ENCODE results near the gene CUEDC2. TPM values are rescaled to one million over a fixed set of nuclear protein-coding genes. Genes with fewer than 3 reads are reported as not detected.

CUEDC2 gene
- total RNA-seq, 2 donors from 2014 or later = 79.1 to 87.1 TPM

GRCh38 chr10:102438374-102438773, 6.0 kb upstream of the CUEDC2 start:
- Histone ChIP-seq H3K9me3 (no peaks in the 10 kb centered on the region), H3K4me1 (peaks cover 0 to 10% of the 10 kb centered on the region in 2 donors), H3K27ac (no peak overlapping the region), H3K27me3 (no peaks in the 10 kb centered on the region), H3K36me3 (no peaks in the 10 kb centered on the region), H3K4me3 (no peak overlapping the region)
- TF ChIP-seq, protein P1, sequence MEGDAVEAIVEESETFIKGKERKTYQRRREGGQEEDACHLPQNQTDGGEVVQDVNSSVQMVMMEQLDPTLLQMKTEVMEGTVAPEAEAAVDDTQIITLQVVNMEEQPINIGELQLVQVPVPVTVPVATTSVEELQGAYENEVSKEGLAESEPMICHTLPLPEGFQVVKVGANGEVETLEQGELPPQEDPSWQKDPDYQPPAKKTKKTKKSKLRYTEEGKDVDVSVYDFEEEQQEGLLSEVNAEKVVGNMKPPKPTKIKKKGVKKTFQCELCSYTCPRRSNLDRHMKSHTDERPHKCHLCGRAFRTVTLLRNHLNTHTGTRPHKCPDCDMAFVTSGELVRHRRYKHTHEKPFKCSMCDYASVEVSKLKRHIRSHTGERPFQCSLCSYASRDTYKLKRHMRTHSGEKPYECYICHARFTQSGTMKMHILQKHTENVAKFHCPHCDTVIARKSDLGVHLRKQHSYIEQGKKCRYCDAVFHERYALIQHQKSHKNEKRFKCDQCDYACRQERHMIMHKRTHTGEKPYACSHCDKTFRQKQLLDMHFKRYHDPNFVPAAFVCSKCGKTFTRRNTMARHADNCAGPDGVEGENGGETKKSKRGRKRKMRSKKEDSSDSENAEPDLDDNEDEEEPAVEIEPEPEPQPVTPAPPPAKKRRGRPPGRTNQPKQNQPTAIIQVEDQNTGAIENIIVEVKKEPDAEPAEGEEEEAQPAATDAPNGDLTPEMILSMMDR (IDR thresholded peaks at IDR 0.05) = no peak
- no peak for DNase-seq (ENCODE audit: low spot score)

- TF ChIP-seq, protein P1 (IDR thresholded peaks at IDR 0.05) = no peak
- Histone ChIP-seq H3K4me1 (peaks cover 0 to 12% of the 10 kb centered on the region in 2 donors), H3K36me3 (no peaks in the 10 kb centered on the region), H3K27me3 (no peaks in the 10 kb centered on the region), H3K9me3 (no peaks in the 10 kb centered on the region), H3K4me3 (no peak overlapping the region), H3K27ac (no peak overlapping the region)
- no peak for DNase-seq (ENCODE audit: low spot score)
Observed at GRCh38 chr10:102437515-102437914, 5.1 kb upstream of the CUEDC2 start.

DNA sequence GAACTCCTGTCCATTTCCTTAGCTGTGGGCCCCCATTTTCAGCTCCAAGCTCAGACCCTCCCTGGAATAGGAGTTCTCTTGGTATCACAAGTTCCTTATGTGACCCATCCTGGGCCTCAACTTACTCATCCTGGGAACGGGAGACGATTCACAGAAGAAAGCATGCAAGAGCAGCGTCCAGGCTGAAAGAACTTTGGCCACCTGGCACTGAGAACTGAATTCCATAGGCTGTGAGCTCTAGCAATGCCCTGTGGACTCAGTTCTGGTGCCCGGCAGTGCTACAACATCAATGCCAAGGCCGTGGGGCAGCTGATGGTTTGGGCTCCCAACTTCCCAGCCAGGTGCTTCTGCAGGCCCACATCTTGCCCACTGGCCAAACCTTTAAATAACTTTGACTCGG, 3.9 kb upstream of the CUEDC2 start:
- H3K4me3 ChIP-seq = no peak overlapping the region
- H3K27me3 ChIP-seq = no peaks in the 10 kb centered on the region
- DNase-seq (ENCODE audit: low spot score) = no peak
- TF ChIP-seq, protein P1 (IDR thresholded peaks at IDR 0.05) = no peak
- H3K9me3 ChIP-seq = no peaks in the 10 kb centered on the region
- no peaks in the 10 kb centered on the region for H3K36me3 ChIP-seq
- H3K4me1 ChIP-seq = peaks cover 0 to 20% of the 10 kb centered on the region in 2 donors
- no peak overlapping the region for H3K27ac ChIP-seq

DNA sequence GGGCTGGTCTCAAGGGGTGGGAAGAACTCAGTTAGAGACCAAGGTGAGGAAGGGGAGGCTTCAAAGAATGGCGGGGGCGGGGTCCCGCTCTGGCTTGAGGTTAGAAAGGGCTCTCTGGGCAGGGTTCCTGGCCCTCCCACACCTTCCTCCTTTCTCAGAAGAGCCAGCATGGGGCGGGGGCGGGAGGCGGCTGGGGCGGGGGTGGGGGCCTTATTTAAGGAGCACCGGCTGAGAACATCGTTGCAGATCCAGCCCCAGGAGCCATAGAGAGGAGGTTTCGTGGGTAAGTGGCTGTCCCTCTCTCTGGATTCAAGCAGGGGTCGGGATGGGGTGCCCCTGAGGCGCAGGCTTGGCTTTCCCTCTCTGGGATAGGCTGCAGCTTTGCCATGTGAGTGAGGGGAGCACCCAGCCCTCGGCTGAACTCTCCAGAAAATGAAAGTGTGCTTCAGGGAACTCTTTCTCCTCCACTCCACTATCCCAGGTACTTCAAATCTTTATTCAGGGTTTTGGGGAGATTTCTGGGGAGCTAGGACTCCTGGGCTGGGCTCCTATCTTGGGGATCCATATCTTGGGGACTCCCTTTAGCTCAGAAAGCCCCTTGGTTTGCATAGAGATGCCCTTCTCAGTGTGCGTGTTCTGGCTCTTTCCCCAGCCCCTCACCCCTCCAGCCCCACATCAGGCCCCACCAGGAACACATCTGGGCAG, 3.3 kb upstream of the CUEDC2 start:
- no peaks in the 10 kb centered on the region for H3K27me3 ChIP-seq
- DNase-seq (ENCODE audit: low spot score) = no peak
- peak overlapping the region in 1 of 2 donors; percentile 24 for H3K4me3 ChIP-seq
- TF ChIP-seq, protein P1 (IDR thresholded peaks at IDR 0.05) = no peak
- H3K36me3 ChIP-seq = no peaks in the 10 kb centered on the region
- H3K4me1 ChIP-seq = peaks cover 0 to 21% of the 10 kb centered on the region in 2 donors
- H3K27ac ChIP-seq = peak overlapping the region in 1 of 2 donors; percentile 48
- H3K9me3 ChIP-seq = no peaks in the 10 kb centered on the region

DNA sequence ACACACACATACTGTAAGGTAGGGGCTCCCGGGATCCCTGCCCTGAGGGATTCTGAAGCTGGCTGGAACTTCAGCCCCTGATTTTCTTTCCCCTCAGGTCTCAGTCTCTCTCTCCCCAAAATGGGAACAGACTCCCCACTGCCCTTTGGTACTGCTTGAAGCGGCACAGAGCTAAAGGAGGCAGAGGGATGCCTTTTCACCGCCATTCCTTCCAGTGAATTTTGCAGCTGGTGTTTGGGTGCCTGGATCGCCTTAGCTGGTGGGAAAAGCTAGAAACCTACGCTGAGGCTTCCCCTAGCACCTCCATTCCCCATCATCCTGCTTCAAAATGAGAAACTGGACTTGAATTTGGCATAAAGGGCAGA, 2.7 kb upstream of the CUEDC2 start:
- no peaks in the 10 kb centered on the region for H3K27me3 ChIP-seq
- TF ChIP-seq, protein P1 (IDR thresholded peaks at IDR 0.05) = no peak
- H3K27ac ChIP-seq = peak overlapping the region in 1 of 2 donors; percentile 48
- no peaks in the 10 kb centered on the region for H3K9me3 ChIP-seq
- no peak for DNase-seq (ENCODE audit: low spot score)
- peaks cover 0 to 21% of the 10 kb centered on the region in 2 donors for H3K4me1 ChIP-seq
- peak overlapping the region in 1 of 2 donors; percentile 24 for H3K4me3 ChIP-seq
- H3K36me3 ChIP-seq = no peaks in the 10 kb centered on the region
